Keratinocyte (primary cell): Measurements from ENCODE around the gene RELCH. TPM values are rescaled to one million over a fixed set of nuclear protein-coding genes. Genes with fewer than 3 reads are reported as not detected.

ENCODE experiments used
- DNase-seq: peaks from one replicate; pipeline ENCODE4 v3.0.0-alpha.2; 2011; ENCODE audit warnings: low read depth, missing footprints, low spot score
- FAIRE-seq: peaks from 2 replicates; lab custom pipeline; 2011; peaks lifted over from hg19 to GRCh38; lab: Jason Lieb, UNC
- H2AFZ ChIP-seq: 2 replicates; pipeline ENCODE4 v1.6.0; 2012; ENCODE audit warnings: low read length, control low read depth, inconsistent platforms; ENCODE audit not compliant: control insufficient read depth
- H3K27ac ChIP-seq: 2 replicates; pipeline ENCODE4 v1.5.1; 2011; ENCODE audit warnings: low read length; ENCODE audit not compliant: control insufficient read depth, insufficient read depth
- H3K27me3 ChIP-seq: 3 replicates; pipeline ENCODE4 v1.6.0; 2011; ENCODE audit warnings: low read length; ENCODE audit not compliant: control insufficient read depth, insufficient read depth; ENCODE audit errors: extremely low read depth
- H3K36me3 ChIP-seq, 2 experiments: 2 replicates in 1 of 2; 3 replicates in 1 of 2; pipeline ENCODE4 v1.5.1; 2011; ENCODE audit warnings: low read length in 2 of 2, mild to moderate bottlenecking in 1 of 2; ENCODE audit not compliant: control insufficient read depth in 2 of 2, insufficient read depth in 2 of 2; ENCODE audit errors: extremely low read depth in 1 of 2
- H3K4me1 ChIP-seq: 3 replicates; pipeline ENCODE4 v1.5.1; 2011; ENCODE audit warnings: low read length; ENCODE audit not compliant: control insufficient read depth, insufficient read depth; ENCODE audit errors: extremely low read depth
- H3K4me2 ChIP-seq: 3 replicates; pipeline ENCODE4 v1.6.0; 2011; ENCODE audit warnings: low read depth, low read length; ENCODE audit not compliant: control insufficient read depth, insufficient read depth; ENCODE audit errors: extremely low read depth
- H3K4me3 ChIP-seq, 3 experiments: fragments of 200-600 bp in 1 of 3; sonication (generic) in 1 of 3; 2 replicates in 2 of 3; 3 replicates in 1 of 3; pipeline ENCODE4 v1.5.1; 2011 to 2016; ENCODE audit warnings: low read length in 3 of 3, mild to moderate bottlenecking in 3 of 3, control low read depth in 2 of 3, inconsistent platforms in 1 of 3, low read depth in 1 of 3, mixed read lengths in 1 of 3, mixed run types in 1 of 3, moderate library complexity in 1 of 3; ENCODE audit not compliant: control insufficient read depth in 2 of 3, insufficient read depth in 2 of 3; ENCODE audit errors: extremely low read depth in 1 of 3
- H3K79me2 ChIP-seq: 2 replicates; pipeline ENCODE4 v1.6.0; 2012; ENCODE audit warnings: low read length; ENCODE audit not compliant: control insufficient read depth, insufficient read depth
- H3K9ac ChIP-seq: 3 replicates; pipeline ENCODE4 v1.6.0; 2011; ENCODE audit warnings: low read length; ENCODE audit not compliant: control insufficient read depth, insufficient read depth; ENCODE audit errors: extremely low read depth
- H3K9me1 ChIP-seq: 3 replicates; pipeline ENCODE4 v1.6.0; 2011; ENCODE audit warnings: low read length; ENCODE audit not compliant: control insufficient read depth, insufficient read depth; ENCODE audit errors: extremely low read depth
- H3K9me3 ChIP-seq: 2 replicates; pipeline ENCODE4 v1.5.1; 2012; ENCODE audit warnings: low read depth, low read length; ENCODE audit not compliant: control insufficient read depth
- H4K20me1 ChIP-seq: 3 replicates; pipeline ENCODE4 v1.6.0; 2011; ENCODE audit warnings: low read length; ENCODE audit not compliant: control insufficient read depth, insufficient read depth; ENCODE audit errors: extremely low read depth
- EZH2 ChIP-seq: IDR thresholded peaks from one replicate; pipeline ENCODE4 v1.6.1; 2012; ENCODE audit warnings: inconsistent platforms, mild to moderate bottlenecking, low read length, moderate library complexity
- dilution Hi-C: fragments of 300-500 bp; cut with MboI; formaldehyde crosslinking; loops from one replicate; pipeline ENCODE4 v1.7.0; 2020; ENCODE audit warnings: low sequenced_read_pairs; ENCODE audit not compliant: extremely low pct_ligation_motif_present
- polyA plus RNA-seq, 5 experiments: library from polyadenylated mRNA; depleted of rRNA in 3 of 5; stranded (reverse) in 3 of 5; stranded (forward) in 1 of 5; unstranded in 1 of 5; fragments of >200 nt; gene quantifications; 1 replicate in 1 of 5; 2 replicates in 3 of 5; 3 replicates in 1 of 5; pipeline versions ENCODE4 v1.2.1 to v1.2.3, GENCODE V29; 2011 to 2012; ENCODE audit warnings: missing spikeins in 2 of 5, low read depth in 1 of 5, low replicate concordance in 1 of 5
- TF ChIP-seq, protein P1 (sequence below), 3 experiments: IDR thresholded peaks in 1 of 3; conservative IDR thresholded peaks in 1 of 3; optimal IDR thresholded peaks in 1 of 3; 2 replicates in 2 of 3; 3 replicates in 1 of 3; pipeline versions ENCODE3 to v1.5.1; 2011; ENCODE audit warnings: low read length in 3 of 3, mild to moderate bottlenecking in 3 of 3, moderate library complexity in 2 of 3, control low read depth in 1 of 3, inconsistent platforms in 1 of 3; ENCODE audit not compliant: insufficient read depth in 2 of 3; ENCODE audit errors: extremely low read depth in 1 of 3

Gene RELCH
- polyA plus RNA-seq, 1 donor (not counting 4 experiments of a cell fraction or from before 2014, with no cell fraction given), result 21.8 TPM

DNA sequence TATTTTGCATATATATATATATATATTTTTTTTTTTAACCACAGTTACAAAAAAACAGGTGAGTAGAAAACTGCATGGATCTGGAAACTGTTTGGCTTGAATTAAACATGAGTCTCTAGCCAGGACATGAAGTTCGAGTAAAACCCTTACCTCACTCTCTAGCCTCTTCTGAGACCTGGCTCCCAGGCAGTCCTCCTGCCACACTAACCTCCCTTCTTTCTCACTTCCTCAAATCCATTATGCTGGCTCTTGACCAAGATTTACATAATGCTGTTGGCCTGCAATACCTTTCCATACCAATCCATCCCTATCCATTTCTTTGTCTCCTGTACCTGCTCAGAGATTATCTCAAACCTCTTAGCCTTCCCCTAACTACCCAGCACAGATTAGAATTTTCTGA lies 34.2 kb upstream of the RELCH start:
- TF ChIP-seq EZH2, result no peak
- TF ChIP-seq, protein P1, sequence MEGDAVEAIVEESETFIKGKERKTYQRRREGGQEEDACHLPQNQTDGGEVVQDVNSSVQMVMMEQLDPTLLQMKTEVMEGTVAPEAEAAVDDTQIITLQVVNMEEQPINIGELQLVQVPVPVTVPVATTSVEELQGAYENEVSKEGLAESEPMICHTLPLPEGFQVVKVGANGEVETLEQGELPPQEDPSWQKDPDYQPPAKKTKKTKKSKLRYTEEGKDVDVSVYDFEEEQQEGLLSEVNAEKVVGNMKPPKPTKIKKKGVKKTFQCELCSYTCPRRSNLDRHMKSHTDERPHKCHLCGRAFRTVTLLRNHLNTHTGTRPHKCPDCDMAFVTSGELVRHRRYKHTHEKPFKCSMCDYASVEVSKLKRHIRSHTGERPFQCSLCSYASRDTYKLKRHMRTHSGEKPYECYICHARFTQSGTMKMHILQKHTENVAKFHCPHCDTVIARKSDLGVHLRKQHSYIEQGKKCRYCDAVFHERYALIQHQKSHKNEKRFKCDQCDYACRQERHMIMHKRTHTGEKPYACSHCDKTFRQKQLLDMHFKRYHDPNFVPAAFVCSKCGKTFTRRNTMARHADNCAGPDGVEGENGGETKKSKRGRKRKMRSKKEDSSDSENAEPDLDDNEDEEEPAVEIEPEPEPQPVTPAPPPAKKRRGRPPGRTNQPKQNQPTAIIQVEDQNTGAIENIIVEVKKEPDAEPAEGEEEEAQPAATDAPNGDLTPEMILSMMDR (optimal IDR thresholded peaks at IDR 0.05 in 1 of 3, IDR thresholded peaks at IDR 0.05 in 1 of 3, conservative IDR thresholded peaks at IDR 0.05 in 1 of 3; ENCODE audit: extremely low read depth in 1 of 3, insufficient read depth in 2 of 3, low read length in 3 of 3), result no peak
- no peaks in the 10 kb centered on the region for H3K4me1 ChIP-seq
- no peak overlapping the region for H3K4me2 ChIP-seq
- H3K36me3 ChIP-seq, result peaks cover 0 to 2% of the 10 kb centered on the region in 2 experiments
- no peaks in the 10 kb centered on the region for H3K9me3 ChIP-seq
- H3K79me2 ChIP-seq, result no peaks in the 10 kb centered on the region
- H3K9me1 ChIP-seq, result no peaks in the 10 kb centered on the region
- H2AFZ ChIP-seq, result no peak overlapping the region
- dilution Hi-C loops, result no loop called here
- DNase-seq (no peak), FAIRE-seq (no peak)
- H3K27me3 ChIP-seq, result no peaks in the 10 kb centered on the region
- no peak overlapping the region for H3K27ac ChIP-seq
- no peaks in the 10 kb centered on the region for H4K20me1 ChIP-seq
- no peak overlapping the region for H3K4me3 ChIP-seq
- no peak overlapping the region for H3K9ac ChIP-seq

DNA sequence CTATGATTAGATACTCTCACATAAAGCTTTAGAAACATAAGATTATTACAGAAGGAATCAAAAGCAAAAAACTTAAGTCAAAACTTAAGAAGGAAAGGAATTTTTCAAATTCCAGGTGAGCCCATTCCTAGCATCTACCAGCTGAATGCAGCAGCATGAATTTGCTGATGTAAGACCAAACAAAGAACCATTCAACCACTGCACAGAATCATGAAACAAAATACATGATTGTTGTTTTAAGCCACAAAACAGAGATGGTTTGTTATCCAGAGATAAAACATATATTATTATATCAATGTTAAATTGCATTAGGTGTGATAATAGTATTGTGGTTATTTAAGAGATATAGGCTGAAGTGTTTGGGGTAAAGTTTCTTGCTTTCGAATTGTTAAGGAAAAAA lies 29.2 kb upstream of the RELCH start:
- TF ChIP-seq, protein P1 (optimal IDR thresholded peaks at IDR 0.05 in 1 of 3, IDR thresholded peaks at IDR 0.05 in 1 of 3, conservative IDR thresholded peaks at IDR 0.05 in 1 of 3; ENCODE audit: extremely low read depth in 1 of 3, insufficient read depth in 2 of 3, low read length in 3 of 3), result no peak
- no peak for TF ChIP-seq EZH2
- no peaks in the 10 kb centered on the region for H3K9me3 ChIP-seq
- H3K9me1 ChIP-seq, result no peaks in the 10 kb centered on the region
- FAIRE-seq, result no peak
- H4K20me1 ChIP-seq, result no peaks in the 10 kb centered on the region
- no peaks in the 10 kb centered on the region for H3K79me2 ChIP-seq
- no peak for DNase-seq
- no peak overlapping the region for H3K9ac ChIP-seq
- H3K36me3 ChIP-seq, result peaks cover 0 to 2% of the 10 kb centered on the region in 2 experiments
- no peaks in the 10 kb centered on the region for H3K27me3 ChIP-seq
- no peak overlapping the region for H2AFZ ChIP-seq
- no peak overlapping the region for H3K4me2 ChIP-seq
- dilution Hi-C loops, result no loop called here
- H3K4me1 ChIP-seq, result no peaks in the 10 kb centered on the region
- H3K27ac ChIP-seq, result no peak overlapping the region
- no peak overlapping the region for H3K4me3 ChIP-seq
